Ascending aorta (tissue), 2 donors: ENCODE data around the gene ADGRB2. TPM values are rescaled to one million over a fixed set of nuclear protein-coding genes. Genes with fewer than 3 reads are reported as not detected.

Experiments used
- DNase-seq, 2 donors: peaks; one replicate each; pipeline ENCODE4 v3.0.0-alpha.2; 2019; ENCODE audit warnings: low spot score in 2 of 2
- H3K27ac ChIP-seq, 2 donors: fragments of 200-600 bp; sonication (generic); one replicate each; pipeline ENCODE4 v1.5.1; 2016 to 2017; ENCODE audit warnings: mild to moderate bottlenecking in 1 of 2
- H3K27me3 ChIP-seq: fragments of 200-600 bp; sonication (generic); one replicate; pipeline ENCODE4 v1.5.1; 2017
- H3K36me3 ChIP-seq, 2 donors: fragments of 200-600 bp; sonication (generic); one replicate each; pipeline ENCODE4 v1.5.1; 2016
- H3K4me1 ChIP-seq, 2 donors: fragments of 200-600 bp; sonication (generic); one replicate each; pipeline ENCODE4 v1.5.1; 2016 to 2017; ENCODE audit warnings: mild to moderate bottlenecking in 1 of 2
- H3K4me3 ChIP-seq, 2 donors: fragments of 200-600 bp; sonication (generic); one replicate each; pipeline ENCODE4 v1.5.1; 2016 to 2017; ENCODE audit warnings: mild to moderate bottlenecking in 1 of 2
- H3K9me3 ChIP-seq, 2 donors: fragments of 200-600 bp; sonication (generic); one replicate each; pipeline ENCODE4 v1.5.1; 2016
- intact Hi-C: fragments of 100-400 bp; cut with DNase I; formaldehyde crosslinking; loops from one replicate; pipeline ENCODE4 v1.15.1; 2023
- total RNA-seq: library from RNA; depleted of rRNA; stranded (reverse); fragments of >200 nt; gene quantifications from one replicate; pipeline ENCODE4 v1.1.0, GENCODE V29; 2016
- TF ChIP-seq, protein P1 (sequence below), 3 experiments: fragments of 200-600 bp in 2 of 3; fragments of 450-650 bp in 1 of 3; sonication (generic) in 2 of 3; IDR thresholded peaks; one replicate each; pipeline ENCODE4 v1.5.1; 2016 to 2019; ENCODE audit warnings: antibody characterized with exemption in 3 of 3, mild to moderate bottlenecking in 1 of 3, moderate library complexity in 1 of 3

Gene ADGRB2
- total RNA-seq, 1 donor from 2014 or later = 1.9 TPM

DNA sequence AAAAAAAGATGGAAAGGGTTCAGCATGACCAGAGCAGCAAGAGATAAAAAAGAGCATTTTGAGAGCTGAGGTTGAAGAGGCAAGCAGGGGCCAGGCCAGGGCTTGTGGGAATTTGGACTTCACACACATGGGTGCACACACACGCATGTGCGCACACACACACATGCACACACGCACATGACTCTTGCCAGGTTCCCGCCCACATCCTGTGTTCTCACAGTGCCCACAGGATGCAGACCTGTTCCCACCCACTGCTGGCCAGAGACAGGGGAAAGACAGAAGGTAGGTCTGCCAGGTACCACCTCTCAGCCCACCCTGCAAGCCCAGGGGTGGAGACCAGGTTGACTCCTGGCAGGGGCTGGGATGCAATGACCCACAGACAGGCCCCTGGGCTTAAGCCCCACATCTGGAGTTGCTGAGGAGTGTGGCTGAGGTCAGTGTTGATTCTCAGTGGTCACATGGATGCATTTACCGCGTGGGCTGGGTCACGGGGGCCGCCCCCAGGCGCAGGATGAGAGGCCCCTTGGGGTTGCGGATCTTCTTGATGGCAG lies 64.7 kb downstream of the ADGRB2 start:
- no peak for DNase-seq
- H3K4me3 ChIP-seq = no peak overlapping the region
- H3K27me3 ChIP-seq = no peaks in the 10 kb centered on the region
- peaks cover 49 to 52% of the 10 kb centered on the region in 2 donors for H3K36me3 ChIP-seq
- TF ChIP-seq, protein P1, sequence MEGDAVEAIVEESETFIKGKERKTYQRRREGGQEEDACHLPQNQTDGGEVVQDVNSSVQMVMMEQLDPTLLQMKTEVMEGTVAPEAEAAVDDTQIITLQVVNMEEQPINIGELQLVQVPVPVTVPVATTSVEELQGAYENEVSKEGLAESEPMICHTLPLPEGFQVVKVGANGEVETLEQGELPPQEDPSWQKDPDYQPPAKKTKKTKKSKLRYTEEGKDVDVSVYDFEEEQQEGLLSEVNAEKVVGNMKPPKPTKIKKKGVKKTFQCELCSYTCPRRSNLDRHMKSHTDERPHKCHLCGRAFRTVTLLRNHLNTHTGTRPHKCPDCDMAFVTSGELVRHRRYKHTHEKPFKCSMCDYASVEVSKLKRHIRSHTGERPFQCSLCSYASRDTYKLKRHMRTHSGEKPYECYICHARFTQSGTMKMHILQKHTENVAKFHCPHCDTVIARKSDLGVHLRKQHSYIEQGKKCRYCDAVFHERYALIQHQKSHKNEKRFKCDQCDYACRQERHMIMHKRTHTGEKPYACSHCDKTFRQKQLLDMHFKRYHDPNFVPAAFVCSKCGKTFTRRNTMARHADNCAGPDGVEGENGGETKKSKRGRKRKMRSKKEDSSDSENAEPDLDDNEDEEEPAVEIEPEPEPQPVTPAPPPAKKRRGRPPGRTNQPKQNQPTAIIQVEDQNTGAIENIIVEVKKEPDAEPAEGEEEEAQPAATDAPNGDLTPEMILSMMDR (IDR thresholded peaks at IDR 0.05) = no peak
- intact Hi-C loops = no loop called here
- peaks cover 8 to 52% of the 10 kb centered on the region in 2 donors for H3K4me1 ChIP-seq
- peak overlapping the region; percentile 90 to 94 for H3K27ac ChIP-seq
- H3K9me3 ChIP-seq = no peaks in the 10 kb centered on the region

DNA sequence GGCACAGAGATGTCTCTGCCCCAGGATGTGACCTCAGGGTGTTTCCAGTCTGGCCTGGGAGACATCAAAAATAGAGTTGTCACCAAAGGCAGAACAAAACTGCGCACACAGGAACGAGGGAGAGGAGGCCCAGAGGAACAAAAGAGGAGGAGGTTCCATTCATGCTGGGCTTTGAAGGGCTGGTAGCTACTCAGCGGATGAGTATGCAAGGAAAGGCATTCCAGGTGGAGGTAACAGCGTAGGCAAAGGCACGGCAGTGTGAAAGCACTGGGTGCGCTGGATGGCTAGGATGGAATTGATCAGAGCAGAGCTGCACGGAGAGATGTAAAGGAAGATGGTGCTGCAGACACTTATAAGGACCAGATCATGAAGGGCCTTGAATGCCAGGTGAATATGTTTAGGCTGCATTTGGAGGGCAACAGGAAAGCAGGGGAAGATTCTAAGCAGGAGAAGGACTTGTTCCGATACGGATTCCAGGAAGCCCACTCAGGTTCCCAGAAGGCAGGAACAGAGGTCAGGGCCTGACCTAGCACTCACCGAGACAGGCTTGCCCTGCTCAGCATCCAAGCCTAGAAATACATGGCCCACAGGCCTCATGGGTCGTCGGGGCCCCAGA lies 66.7 kb downstream of the ADGRB2 start:
- intact Hi-C loops = no loop called here
- peaks cover 59 to 64% of the 10 kb centered on the region in 2 donors for H3K36me3 ChIP-seq
- peaks cover 8 to 33% of the 10 kb centered on the region in 2 donors for H3K4me1 ChIP-seq

DNA sequence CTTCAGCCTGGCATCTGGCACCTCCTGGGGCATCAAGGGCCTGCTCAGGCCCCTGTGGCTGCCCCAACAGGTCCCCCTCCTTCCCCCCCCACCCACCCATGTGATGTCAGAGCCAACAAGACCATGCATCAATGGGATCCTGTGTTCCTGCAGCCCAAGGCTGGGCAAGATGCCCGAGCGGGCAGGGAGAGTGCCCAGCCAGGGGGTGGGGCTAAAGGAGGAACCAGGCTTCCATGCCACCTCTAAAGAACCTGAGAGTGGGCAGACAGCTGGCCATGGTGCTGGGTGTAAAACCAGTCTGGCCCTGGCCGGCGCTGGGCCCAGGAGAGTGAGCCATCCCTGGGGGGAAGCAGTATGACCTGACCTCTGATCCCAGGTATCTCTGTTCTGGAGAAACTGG lies 67.9 kb downstream of the ADGRB2 start:
- Histone ChIP-seq H3K27me3 (no peaks in the 10 kb centered on the region), H3K4me1 (peaks cover 8 to 20% of the 10 kb centered on the region in 2 donors), H3K4me3 (no peak overlapping the region), H3K36me3 (peaks cover 71% of the 10 kb centered on the region in 2 donors), H3K9me3 (no peaks in the 10 kb centered on the region), H3K27ac (no peak overlapping the region)
- TF ChIP-seq, protein P1 (IDR thresholded peaks at IDR 0.05) = no peak
- intact Hi-C loops = no loop called here
- DNase-seq = no peak

More for the DNA sequence above, 66.7 kb downstream of the ADGRB2 start:
- Histone ChIP-seq H3K4me3 (no peak overlapping the region), H3K27ac (no peak overlapping the region), H3K27me3 (no peaks in the 10 kb centered on the region), H3K9me3 (no peaks in the 10 kb centered on the region)
- TF ChIP-seq, protein P1 (IDR thresholded peaks at IDR 0.05) = no peak
- DNase-seq = no peak

DNA sequence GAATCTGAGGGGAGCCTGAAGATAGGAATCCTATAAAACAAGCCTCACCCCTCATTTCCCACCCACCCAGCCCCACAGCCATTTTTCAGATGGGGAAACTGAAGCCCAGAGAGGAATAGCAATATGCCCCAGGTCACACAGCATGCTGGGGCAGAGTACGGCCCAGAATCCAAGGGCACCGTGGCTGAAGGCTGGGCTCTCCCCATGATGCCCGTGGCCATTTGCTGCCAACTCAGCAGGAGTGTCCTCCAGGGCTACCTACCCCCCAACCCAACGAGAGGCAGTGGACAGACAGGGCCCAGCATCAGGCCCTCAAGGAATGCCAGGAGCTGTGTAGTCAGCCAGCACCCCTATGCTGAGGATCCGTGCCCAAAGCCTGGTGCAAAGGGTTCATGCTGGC lies 68.8 kb downstream of the ADGRB2 start:
- Histone ChIP-seq H3K4me1 (peaks cover 0 to 11% of the 10 kb centered on the region in 2 donors), H3K27me3 (no peaks in the 10 kb centered on the region), H3K9me3 (no peaks in the 10 kb centered on the region), H3K4me3 (no peak overlapping the region), H3K36me3 (peaks cover 77 to 80% of the 10 kb centered on the region in 2 donors), H3K27ac (no peak overlapping the region)
- intact Hi-C loops = no loop called here
- TF ChIP-seq, protein P1 (IDR thresholded peaks at IDR 0.05) = no peak
- no peak for DNase-seq

DNA sequence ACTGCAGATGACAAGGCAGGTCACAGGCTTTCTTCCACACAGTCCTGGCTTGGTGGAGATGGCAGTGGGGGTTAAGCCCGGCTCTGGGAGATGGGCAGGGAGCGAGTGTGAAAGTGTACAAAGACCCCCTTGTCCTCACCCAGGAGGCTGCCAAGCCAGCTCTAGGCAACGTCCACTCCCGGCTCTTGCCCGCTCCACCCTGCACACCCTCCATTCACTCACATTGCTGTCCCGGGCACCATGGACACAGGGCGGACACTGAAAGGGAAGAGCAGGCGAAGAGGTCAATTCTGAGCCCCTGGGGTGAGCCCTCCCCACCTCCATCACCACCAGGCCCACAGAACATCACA lies 69.2 kb downstream of the ADGRB2 start:
- peaks cover 0 to 7% of the 10 kb centered on the region in 2 donors for H3K4me1 ChIP-seq
- H3K4me3 ChIP-seq = no peak overlapping the region
- H3K27me3 ChIP-seq = no peaks in the 10 kb centered on the region
- H3K9me3 ChIP-seq = no peaks in the 10 kb centered on the region
- H3K36me3 ChIP-seq = peaks cover 77 to 84% of the 10 kb centered on the region in 2 donors
- TF ChIP-seq, protein P1 (IDR thresholded peaks at IDR 0.05) = no peak
- no peak overlapping the region for H3K27ac ChIP-seq
- DNase-seq = no peak
- intact Hi-C loops = no loop called here
